GM12874 (cell line): ENCODE results near the gene PRKCA.

Experiments
- CTCF ChIP-seq: IDR thresholded peaks from 2 replicates; pipeline ENCODE4 v1.5.1; 2011; ENCODE audit warnings: low read depth, mild to moderate bottlenecking, control low read depth, low read length, moderate library complexity; ENCODE audit not compliant: insufficient read depth

Gene PRKCA

GRCh38 chr17:66437476-66438026, 135.1 kb downstream of the PRKCA start:
- no peak for TF ChIP-seq CTCF

- TF ChIP-seq CTCF, result no peak
Observed at GRCh38 chr17:66438101-66438500, 135.7 kb downstream of the PRKCA start.

GRCh38 chr17:66441101-66441661, 138.8 kb downstream of the PRKCA start:
- TF ChIP-seq CTCF, result no peak

GRCh38 chr17:66443166-66443565, 140.8 kb downstream of the PRKCA start:
- TF ChIP-seq CTCF, result no peak

- no peak for TF ChIP-seq CTCF
Observed at GRCh38 chr17:66443606-66444005, 141.2 kb downstream of the PRKCA start.

- no peak for TF ChIP-seq CTCF
Observed at GRCh38 chr17:66444031-66444430, 141.6 kb downstream of the PRKCA start.

GRCh38 chr17:66445229-66445628, 142.8 kb downstream of the PRKCA start:
- no peak for TF ChIP-seq CTCF
